SK-N-SH (cell line): ENCODE measurements around the gene SULT6B1. TPM values are rescaled to one million over a fixed set of nuclear protein-coding genes. Genes with fewer than 3 reads are reported as not detected.

ENCODE experiments used
- CTCF ChIA-PET: fragments of 300-600, 350-600 bp; formaldehyde crosslinking; extraction: SDS; loops from one replicate; lab custom pipeline; 2021; lab: Yijun Ruan, JAX
- POLR2A ChIA-PET: fragments of 350-600 bp; sonication (Branson Sonifier 250); formaldehyde crosslinking; extraction: SDS; loops from one replicate; lab custom pipeline; 2020; ENCODE audit warnings: antibody characterized with exemption, inconsistent platforms; lab: Yijun Ruan, JAX
- DNase-seq: peaks from one replicate; pipeline ENCODE4 v3.0.0; 2012
- H2AFZ ChIP-seq: fragments of 200-600 bp; sonication (generic); 2 replicates; pipeline ENCODE4 v1.8.1; 2016; ENCODE audit warnings: antibody characterized with exemption, mild to moderate bottlenecking, low read depth
- H3F3A ChIP-seq: fragments of 200-600 bp; sonication (generic); replicated peaks from 2 replicates; pipeline ENCODE3; 2016; ENCODE audit warnings: antibody characterized with exemption, mild to moderate bottlenecking; ENCODE audit not compliant: insufficient read depth
- H3K27ac ChIP-seq, 2 experiments: fragments of 200-500 bp in 1 of 2; fragments of 200-600 bp in 1 of 2; sonication (Bioruptor generic) in 1 of 2; sonication (generic), shearing (Covaris generic) in 1 of 2; 2 replicates each; pipeline versions ENCODE4 v1.5.1 to v1.6.1; 2014 to 2016; ENCODE audit warnings: low read depth in 2 of 2, inconsistent platforms in 1 of 2, low read length in 1 of 2, mild to moderate bottlenecking in 1 of 2, mixed read lengths in 1 of 2
- H3K27me3 ChIP-seq: fragments of 200-600 bp; sonication (generic), shearing (Covaris generic); 2 replicates; pipeline ENCODE4 v1.6.1; 2016; ENCODE audit warnings: mixed run types; ENCODE audit not compliant: insufficient read depth
- H3K36me3 ChIP-seq, 2 experiments: fragments of 200-500 bp in 1 of 2; fragments of 200-600 bp in 1 of 2; sonication (Bioruptor generic) in 1 of 2; sonication (generic) in 1 of 2; replicated peaks in 1 of 2; 2 replicates each; pipeline versions ENCODE3 to v1.5.1; 2014 to 2016; ENCODE audit warnings: low read length in 1 of 2, mild to moderate bottlenecking in 1 of 2; ENCODE audit not compliant: insufficient read depth in 2 of 2, control insufficient read depth in 1 of 2
- H3K4me1 ChIP-seq, 2 experiments: fragments of 200-500 bp in 1 of 2; fragments of 200-600 bp in 1 of 2; sonication (Bioruptor generic) in 1 of 2; sonication (generic), shearing (Covaris generic) in 1 of 2; 2 replicates each; pipeline versions ENCODE4 v1.5.1 to v1.6.1; 2014 to 2016; ENCODE audit warnings: low read depth in 1 of 2, low read length in 1 of 2, mixed run types in 1 of 2; ENCODE audit not compliant: insufficient read depth in 2 of 2, control insufficient read depth in 1 of 2
- H3K4me2 ChIP-seq: fragments of 200-600 bp; sonication (generic), shearing (Covaris generic); 2 replicates; pipeline ENCODE4 v1.6.1; 2017; ENCODE audit warnings: mixed run types
- H3K4me3 ChIP-seq, 2 experiments: fragments of 200-500 bp in 1 of 2; fragments of 200-600 bp in 1 of 2; sonication (Bioruptor generic) in 1 of 2; sonication (generic), shearing (Covaris generic) in 1 of 2; 2 replicates each; pipeline versions ENCODE4 v1.5.1 to v1.8.1; 2014 to 2016; ENCODE audit warnings: low read depth in 2 of 2, inconsistent platforms in 1 of 2, low read length in 1 of 2, mild to moderate bottlenecking in 1 of 2, mixed read lengths in 1 of 2, moderate library complexity in 1 of 2
- H3K79me2 ChIP-seq: fragments of 200-600 bp; sonication (generic); 2 replicates; pipeline ENCODE4 v1.8.1; 2017; ENCODE audit warnings: mild to moderate bottlenecking; ENCODE audit not compliant: insufficient read depth
- H3K9ac ChIP-seq: fragments of 200-600 bp; sonication (generic); 2 replicates; pipeline ENCODE4 v1.6.1; 2017; ENCODE audit warnings: mixed run types
- H3K9me2 ChIP-seq: fragments of 200-600 bp; sonication (generic); 2 replicates; pipeline ENCODE4 v1.6.1; 2017; ENCODE audit warnings: mixed run types
- H3K9me3 ChIP-seq: fragments of 200-600 bp; sonication (generic); 2 replicates; pipeline ENCODE4 v1.6.1; 2017; ENCODE audit warnings: mixed run types, mild to moderate bottlenecking, moderate library complexity
- H4K20me1 ChIP-seq: fragments of 200-600 bp; sonication (generic); 2 replicates; pipeline ENCODE4 v1.6.1; 2017; ENCODE audit warnings: mild to moderate bottlenecking, mixed run types; ENCODE audit not compliant: insufficient read depth
- CHD2 ChIP-seq: fragments of 150-350 bp; IDR thresholded peaks from 2 replicates; pipeline ENCODE4 v1.6.1; 2018; ENCODE audit warnings: low read length; ENCODE audit not compliant: partially characterized antibody
- CTCF ChIP-seq: fragments of 200-600 bp; sonication (generic); IDR thresholded peaks from 2 replicates; pipeline ENCODE4 v1.6.1; 2017; ENCODE audit warnings: antibody characterized with exemption, mild to moderate bottlenecking, moderate library complexity
- ELF1 ChIP-seq: IDR thresholded peaks from 2 replicates; pipeline ENCODE4 v1.4.0; 2012
- FOSL2 ChIP-seq: IDR thresholded peaks from 2 replicates; pipeline ENCODE4 v1.4.0; 2012; ENCODE audit warnings: low read depth, mild to moderate bottlenecking, moderate library complexity, borderline replicate concordance
- FOXJ3 ChIP-seq: sonication (generic); formaldehyde crosslinking; IDR thresholded peaks from 2 replicates; pipeline ENCODE4 v1.5.1; 2020; ENCODE audit warnings: mild to moderate bottlenecking, missing genetic modification reagents
- FOXM1 ChIP-seq: IDR thresholded peaks from 2 replicates; pipeline ENCODE4 v1.4.0; 2012; ENCODE audit warnings: low read depth, mild to moderate bottlenecking
- GATA2 ChIP-seq: sonication (generic); formaldehyde crosslinking; IDR thresholded peaks from 2 replicates; pipeline ENCODE4 v1.5.0; 2020; ENCODE audit warnings: mild to moderate bottlenecking, missing genetic modification reagents
- MAX ChIP-seq: IDR thresholded peaks from 2 replicates; pipeline ENCODE4 v1.4.0; 2012; ENCODE audit warnings: low read depth
- NFIC ChIP-seq: IDR thresholded peaks from 2 replicates; pipeline ENCODE4 v1.4.0; 2012; ENCODE audit warnings: borderline replicate concordance
- RAD21 ChIP-seq: IDR thresholded peaks from 2 replicates; pipeline ENCODE4 v1.6.1; 2012; ENCODE audit warnings: mild to moderate bottlenecking, low read length
- RCOR1 ChIP-seq: fragments of 150-350 bp; IDR thresholded peaks from 2 replicates; pipeline ENCODE4 v1.6.1; 2017; ENCODE audit warnings: antibody characterized with exemption, low read length
- RFX5 ChIP-seq: IDR thresholded peaks from 2 replicates; pipeline ENCODE4 v1.6.1; 2012; ENCODE audit warnings: mild to moderate bottlenecking, improper control_type of control experiment, low read length
- SIN3A ChIP-seq: IDR thresholded peaks from 2 replicates; pipeline ENCODE4 v1.6.1; 2012; ENCODE audit warnings: low read depth, mild to moderate bottlenecking, low read length, moderate library complexity, borderline replicate concordance
- SMC3 ChIP-seq: IDR thresholded peaks from 2 replicates; pipeline ENCODE4 v1.6.1; 2012; ENCODE audit warnings: low read depth, low read length, improper control_type of control experiment
- TCF12 ChIP-seq: IDR thresholded peaks from 2 replicates; pipeline ENCODE4 v1.4.0; 2012
- USF1 ChIP-seq: IDR thresholded peaks from 2 replicates; pipeline ENCODE4 v1.4.0; 2012; ENCODE audit warnings: low read depth, borderline replicate concordance
- USF2 ChIP-seq: fragments of 150-350 bp; IDR thresholded peaks from 2 replicates; pipeline ENCODE4 v1.6.1; 2017; ENCODE audit warnings: antibody characterized with exemption, low read length, low read depth, borderline replicate concordance
- ZBTB33 ChIP-seq: IDR thresholded peaks from 2 replicates; pipeline ENCODE4 v1.4.0; 2012; ENCODE audit warnings: low read depth, borderline replicate concordance
- WGBS: methylation state at CpG from one replicate; pipeline ENCODE4 v1.1.6; 2017; ENCODE audit warnings: low lambda C conversion rate; 5-methylcytosine and 5-hydroxymethylcytosine counted together
- polyA plus RNA-seq, 3 experiments: library from polyadenylated mRNA; depleted of rRNA; stranded (reverse); fragments of >200 nt; gene quantifications; 2 replicates each; pipeline ENCODE4 v1.2.3, GENCODE V29; 2012

The SULT6B1 gene
- polyA plus RNA-seq, 1 of the 3 experiments (the other 2 are of a cell fraction), result not detected

GRCh38 chr2:37230581-37230980 is 42.1 kb upstream of the SULT6B1 start (continued):
- no peak for TF ChIP-seq FOXJ3
- TF ChIP-seq ELF1, result no peak
- TF ChIP-seq SIN3A, result no peak
- no peak for TF ChIP-seq GATA2 (CRISPR knock-in tag)
- TF ChIP-seq TCF12, result no peak

GRCh38 chr2:37228788-37229187 is 40.3 kb upstream of the SULT6B1 start:
- ChIA-PET POLR2A (no interaction called here), CTCF (interaction anchor here (0.9 kb wide), 1 partner anchor 40 kb away, joined by 3 read pairs; the partner anchor contains the start of gene SULT6B1)
- Histone ChIP-seq H3K4me1 (peaks cover 22 to 34% of the 10 kb centered on the region in 2 experiments; a peak in 3 of 4 replicates), H3K36me3 (peaks cover 39 to 44% of the 10 kb centered on the region in 2 experiments), H3K27me3 (no peaks in the 10 kb centered on the region), H3K4me2 (no peak overlapping the region), H3K9me2 (no peaks in the 10 kb centered on the region), H3K79me2 (peaks cover 94% of the 10 kb centered on the region), H3K27ac (no peak overlapping the region), H4K20me1 (peaks cover 22% of the 10 kb centered on the region), H2AFZ (no peak overlapping the region), H3F3A (peaks cover 4% of the 10 kb centered on the region), H3K9me3 (no peaks in the 10 kb centered on the region), H3K9ac (no peak overlapping the region), H3K4me3 (no peak overlapping the region)
- TF ChIP-seq MAX (no peak), CTCF (no peak), RCOR1 (no peak), USF2 (no peak), ZBTB33 (no peak), FOSL2 (no peak), NFIC (no peak), GATA2 (CRISPR knock-in tag) (no peak), RFX5 (no peak), FOXM1 (no peak), SMC3 (no peak), RAD21 (no peak), CHD2 (no peak), FOXJ3 (no peak), USF1 (no peak)
- 98% methylated on average over 3 of the region's 3 CpGs for WGBS
- DNase-seq, result no peak
